HG02588 (cell line): ENCODE measurements around the gene USP49.

Experiments
- ATAC-seq: cut with Tn5 transposase; IDR thresholded peaks from one replicate; pipeline ENCODE4 v1.9.1; 2021; ENCODE audit warnings: mild to moderate bottlenecking, moderate library complexity; ENCODE audit not compliant: unreplicated experiment

USP49 gene

DNA sequence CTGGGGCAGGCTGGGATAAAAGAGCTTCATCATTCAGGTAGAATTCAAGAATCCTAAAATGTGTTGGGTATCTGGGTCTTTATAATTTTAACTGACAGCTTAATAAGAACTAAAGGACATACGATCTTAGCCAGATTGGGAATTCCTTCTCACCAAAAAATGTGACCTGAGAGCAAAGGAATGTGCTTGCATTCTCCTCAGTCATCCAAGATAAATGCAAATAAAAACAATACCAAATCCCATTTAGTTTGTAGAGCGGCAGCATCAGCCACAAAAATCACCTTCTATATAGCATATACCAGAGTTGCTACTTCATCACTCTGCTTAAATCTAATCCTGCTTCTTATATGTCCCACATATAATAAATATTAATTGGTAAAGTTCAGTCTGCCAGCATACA lies 16.9 kb downstream of the USP49 start:
- ATAC-seq, result no peak

DNA sequence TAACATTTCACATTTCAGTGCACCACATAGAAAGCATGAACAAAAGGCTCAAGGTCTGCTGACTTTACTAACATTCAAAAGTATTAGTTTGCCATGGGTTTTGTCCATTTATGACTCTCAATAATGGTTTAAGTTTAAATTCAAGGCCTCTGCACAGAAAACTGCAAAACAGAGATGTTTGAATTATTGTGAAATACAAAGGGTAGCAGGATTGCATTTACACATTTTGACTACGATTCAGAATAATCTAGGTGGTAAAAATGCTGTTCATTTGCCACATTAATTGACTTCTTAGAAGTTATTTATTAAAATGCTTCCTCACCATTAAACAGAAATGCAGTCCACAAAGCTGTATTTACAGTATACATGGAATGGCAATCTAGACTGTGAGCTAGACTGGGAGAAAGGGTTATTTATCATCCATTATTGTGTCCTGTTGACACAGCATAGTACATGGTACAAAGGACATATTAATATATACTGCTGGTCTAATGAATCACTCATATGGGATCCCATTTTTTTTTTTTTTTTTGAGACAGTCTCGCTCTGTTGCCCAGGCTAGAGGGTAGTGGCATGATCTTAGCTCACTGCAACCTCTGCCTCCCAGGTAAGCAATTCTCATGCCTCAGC lies 18.0 kb downstream of the USP49 start:
- no peak for ATAC-seq

DNA sequence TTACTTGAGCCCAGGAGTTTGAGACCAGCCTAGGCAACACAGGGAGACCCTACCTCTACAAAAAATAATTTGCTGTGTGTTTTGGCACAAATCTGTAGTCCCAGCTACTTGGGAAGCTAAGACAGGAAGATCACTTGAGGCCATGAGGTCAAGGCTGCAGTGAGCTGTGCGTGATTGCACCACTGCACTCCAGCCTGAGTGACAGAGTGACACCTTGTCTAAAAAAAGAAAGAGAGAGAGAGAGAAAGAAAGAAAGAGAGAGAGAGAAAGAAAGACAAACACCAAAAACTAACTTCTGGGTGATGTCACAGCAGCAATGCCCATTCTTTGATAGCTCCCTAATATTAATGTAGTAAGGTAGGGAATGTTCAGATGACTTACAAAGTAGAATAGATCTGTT lies 20.4 kb downstream of the USP49 start:
- ATAC-seq, result no peak

DNA sequence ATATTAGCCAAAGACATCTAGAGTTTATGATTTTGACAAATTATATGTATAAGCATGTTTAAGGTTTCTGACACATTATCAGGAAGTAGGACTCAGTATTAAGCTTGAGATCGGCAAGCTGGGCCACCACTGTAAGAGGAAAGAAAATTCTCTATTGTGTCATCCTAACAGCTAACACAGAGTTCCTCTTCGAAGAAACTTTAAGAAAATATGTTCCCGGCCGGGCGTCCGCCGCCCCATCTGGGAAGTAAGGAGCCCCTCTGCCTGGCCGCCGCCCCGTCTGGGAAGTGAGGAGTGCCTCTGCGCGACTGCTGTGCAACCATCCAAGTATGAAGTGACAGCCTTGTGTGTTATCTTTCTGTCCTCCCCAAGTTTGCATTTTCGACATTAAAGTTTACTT lies 23.0 kb downstream of the USP49 start:
- no peak for ATAC-seq

GRCh38 chr6:41871691-41872090 lies 23.5 kb downstream of the USP49 start:
- ATAC-seq, result no peak

- ATAC-seq, result no peak
Measured at GRCh38 chr6:41859356-41859755, 35.8 kb downstream of the USP49 start.

DNA sequence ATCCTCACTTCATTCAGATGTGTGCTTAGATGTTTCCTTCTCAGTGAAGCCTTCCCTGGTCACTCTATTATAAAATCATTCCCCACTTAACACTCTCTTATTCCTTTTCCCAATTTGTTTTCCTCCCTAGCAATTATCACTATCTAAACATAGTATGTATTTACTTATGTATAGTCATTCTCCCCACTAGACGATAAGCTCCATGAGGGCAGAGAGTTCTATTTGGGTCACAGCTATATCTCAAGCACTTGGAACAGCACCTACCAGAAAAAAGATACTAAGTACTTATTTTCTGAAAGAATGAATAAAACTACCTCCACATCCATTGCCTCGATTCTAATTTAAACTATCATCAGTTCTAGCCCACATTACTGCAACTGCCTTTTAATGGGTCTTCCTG lies 36.5 kb downstream of the USP49 start:
- ATAC-seq, result no peak

- no peak for ATAC-seq
Measured at GRCh38 chr6:41850861-41851260, 44.3 kb downstream of the USP49 start.

- no peak for ATAC-seq
Measured at GRCh38 chr6:41846666-41847237, 48.4 kb downstream of the USP49 start.

- ATAC-seq, result no peak
Measured at GRCh38 chr6:41843178-41843577, 52.0 kb downstream of the USP49 start.

- ATAC-seq, result no peak
Measured at GRCh38 chr6:41840326-41840725, 54.8 kb downstream of the USP49 start.

DNA sequence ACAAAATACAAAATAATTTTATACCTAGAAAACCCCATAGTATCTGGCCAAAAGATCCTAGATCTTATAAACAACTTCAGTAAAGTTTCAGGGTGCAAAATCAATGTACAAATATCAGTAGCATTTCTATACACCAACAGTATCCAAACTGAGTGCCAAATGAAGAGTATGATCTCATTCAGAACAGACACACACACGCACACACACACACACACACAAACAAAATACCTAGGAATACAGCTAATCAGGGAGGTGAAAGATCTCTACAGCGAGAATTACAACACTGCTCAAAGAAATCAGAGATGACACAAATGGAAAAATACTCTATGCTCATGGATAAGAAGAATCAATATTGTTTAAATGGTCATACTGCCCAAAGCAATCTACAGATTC lies 58.5 kb downstream of the USP49 start:
- ATAC-seq, result no peak

DNA sequence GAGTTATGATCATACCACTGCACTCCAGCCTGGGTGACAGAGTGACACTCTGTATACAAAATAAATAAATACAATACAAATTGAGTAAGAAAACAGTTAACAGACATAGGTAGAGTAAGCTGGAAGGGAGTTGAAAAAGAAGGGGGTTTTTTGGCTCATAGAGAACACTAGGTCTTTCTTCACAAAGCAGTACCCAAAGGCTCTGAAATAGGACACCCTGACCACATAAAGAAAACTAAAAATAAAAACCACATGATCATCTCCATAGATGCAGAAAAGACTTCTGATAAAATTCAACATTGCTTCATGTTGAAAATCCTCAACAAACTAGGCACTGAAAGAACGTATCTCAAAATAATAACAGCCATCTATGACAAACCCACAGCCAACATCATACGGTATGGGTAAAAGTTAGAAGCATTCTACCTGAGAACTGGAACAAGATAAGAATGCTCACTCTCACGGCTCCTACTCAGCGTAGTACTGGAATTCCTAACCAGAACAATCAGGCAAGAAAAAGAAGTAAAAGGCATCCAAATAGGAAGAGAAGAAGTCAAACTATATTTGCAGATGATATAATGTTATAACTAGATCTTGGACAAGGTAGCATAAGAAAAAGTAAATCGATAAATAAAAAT lies 59.0 kb downstream of the USP49 start:
- no peak for ATAC-seq

DNA sequence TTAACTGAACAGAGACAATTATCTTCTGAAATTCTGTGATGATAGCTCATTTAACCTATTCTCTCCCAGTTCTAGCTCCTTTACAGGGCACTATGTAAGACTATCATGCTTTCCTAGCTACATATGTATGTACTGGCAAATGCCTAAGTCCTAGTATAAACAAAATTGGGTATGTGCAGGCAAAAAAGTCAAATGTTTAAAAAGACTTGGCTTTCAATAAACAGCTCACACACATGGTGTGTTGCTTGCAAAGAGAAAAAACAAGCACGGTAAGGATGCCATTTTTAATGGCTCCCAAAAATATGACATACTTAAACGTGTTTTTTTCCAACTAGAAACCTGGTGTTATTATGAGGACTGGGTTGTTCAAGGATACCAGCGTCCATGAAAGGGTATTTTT lies 62.9 kb downstream of the USP49 start:
- no peak for ATAC-seq

- no peak for ATAC-seq
Measured at GRCh38 chr6:41826343-41827022, 68.7 kb downstream of the USP49 start.

GRCh38 chr6:41824571-41825569 lies 70.3 kb downstream of the USP49 start:
- no peak for ATAC-seq

DNA sequence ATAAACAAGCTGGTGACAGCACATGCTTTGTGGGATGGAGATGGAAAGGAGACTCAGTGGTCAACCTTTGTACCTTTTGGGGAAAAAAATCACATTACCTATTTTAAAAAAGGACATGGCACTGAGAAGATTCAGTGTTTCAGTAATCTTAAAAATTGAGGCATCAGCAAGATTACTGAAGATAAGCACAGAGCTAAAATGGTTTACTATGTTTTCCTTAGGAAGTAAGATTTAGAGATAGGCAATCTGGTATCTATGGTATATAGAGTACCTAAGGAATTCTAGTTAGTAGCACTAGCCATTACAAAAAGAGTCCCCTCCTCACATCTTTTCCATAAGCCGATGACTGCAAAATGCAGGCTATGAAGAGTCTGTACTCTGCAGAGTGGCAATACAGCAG lies 72.0 kb downstream of the USP49 start:
- ATAC-seq, result no peak

GRCh38 chr6:41822021-41822420 lies 73.2 kb downstream of the USP49 start:
- no peak for ATAC-seq

DNA sequence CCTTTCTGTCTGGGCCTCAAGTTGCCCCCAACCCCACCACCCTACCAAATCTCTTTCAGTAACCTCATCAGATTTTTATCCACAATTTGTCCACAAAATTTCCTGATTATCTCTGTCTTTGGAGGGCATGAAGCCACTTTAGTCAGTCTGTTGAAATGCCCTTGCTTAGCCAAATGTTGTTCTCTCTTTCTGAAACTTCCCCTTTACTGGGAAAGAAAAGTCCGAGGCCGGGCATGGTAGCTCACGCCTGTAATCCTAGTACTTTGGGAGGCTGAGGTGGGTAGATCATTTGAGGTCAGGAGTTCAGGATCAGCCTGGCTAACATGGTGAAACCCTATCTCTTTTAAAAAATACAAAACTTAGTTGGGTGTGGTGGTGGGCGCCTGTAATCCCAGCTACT lies 73.9 kb downstream of the USP49 start:
- ATAC-seq, result no peak

GRCh38 chr6:41818271-41819054 lies 76.7 kb downstream of the USP49 start:
- ATAC-seq, result no peak
